HG03108 (cell line): ENCODE results near the gene UTP11.
"Not testable (repeated sequence)": the region's sequence is repeated elsewhere in the genome, so short reads cannot be mapped to it uniquely, and the experiment has no call there.

Experiments
- ATAC-seq: cut with Tn5 transposase; IDR thresholded peaks from one replicate; pipeline ENCODE4 v1.9.1; 2021; ENCODE audit warnings: moderate library complexity; ENCODE audit not compliant: unreplicated experiment

The UTP11 gene, protein sequence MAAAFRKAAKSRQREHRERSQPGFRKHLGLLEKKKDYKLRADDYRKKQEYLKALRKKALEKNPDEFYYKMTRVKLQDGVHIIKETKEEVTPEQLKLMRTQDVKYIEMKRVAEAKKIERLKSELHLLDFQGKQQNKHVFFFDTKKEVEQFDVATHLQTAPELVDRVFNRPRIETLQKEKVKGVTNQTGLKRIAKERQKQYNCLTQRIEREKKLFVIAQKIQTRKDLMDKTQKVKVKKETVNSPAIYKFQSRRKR

DNA sequence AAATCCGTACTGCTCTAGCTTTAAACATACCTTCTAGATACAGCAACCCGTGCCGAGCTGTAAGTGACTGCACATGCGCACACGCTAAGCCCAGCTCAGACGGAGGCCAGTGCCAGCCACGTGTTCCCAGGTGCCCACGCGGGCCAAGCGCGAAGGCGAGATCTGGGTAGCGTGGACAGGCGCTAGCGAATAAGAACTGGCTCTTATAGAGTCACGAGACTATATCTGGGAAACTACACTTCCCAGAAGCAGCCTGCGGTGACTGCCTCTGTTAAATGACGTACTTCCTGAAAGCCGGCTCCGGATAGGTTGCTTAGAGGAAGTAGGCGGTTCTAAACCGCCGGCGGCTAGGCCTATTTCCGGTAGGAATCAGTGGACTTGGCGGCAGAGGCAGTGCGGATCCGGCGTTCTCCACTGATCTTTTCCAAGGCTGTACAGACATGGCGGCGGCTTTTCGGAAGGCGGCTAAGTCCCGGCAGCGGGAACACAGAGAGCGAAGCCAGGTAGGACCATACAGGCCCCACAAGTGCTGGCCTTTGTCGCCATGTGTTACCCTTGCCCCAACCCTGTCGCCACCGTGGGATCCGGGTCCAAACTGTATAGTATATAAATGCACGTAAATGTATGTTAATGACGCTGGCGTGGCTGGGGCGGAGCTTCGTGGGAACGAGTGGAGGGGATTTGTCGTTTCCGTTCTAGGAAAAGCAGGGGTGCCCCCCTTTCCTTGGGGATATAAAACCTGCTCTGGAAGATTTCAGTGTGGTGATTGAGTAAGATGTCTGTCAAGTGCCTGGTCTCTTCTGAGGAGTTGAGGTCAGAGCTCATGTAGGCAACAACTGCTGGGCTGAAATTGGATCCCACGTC is at the start of gene UTP11:
UTP11 (plus strand) TSS at position 372 of the 864 bp plus-strand sequence; CDS start at position 441, 69 bp downstream.
- ATAC-seq, result peak; percentile 91

DNA sequence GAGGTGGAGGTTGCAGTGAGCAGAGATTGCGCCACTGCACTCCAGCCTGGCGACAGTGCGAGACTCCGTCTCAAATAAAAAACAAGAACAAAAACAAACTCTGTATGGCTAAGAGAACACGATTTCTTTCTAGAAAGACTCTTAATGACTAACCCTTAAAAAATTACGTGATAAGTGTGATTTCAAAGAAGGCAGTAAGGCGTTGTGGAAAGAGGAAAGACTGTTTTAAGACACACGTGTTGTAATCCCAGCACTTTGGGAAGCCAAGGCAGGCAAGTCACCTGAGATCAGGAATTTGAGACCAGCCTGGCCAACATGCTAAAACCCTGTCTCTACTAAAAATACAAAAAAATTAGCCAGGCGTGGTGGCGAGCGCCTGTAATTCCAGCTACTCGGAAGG is 48.4 kb upstream of the UTP11 start:
- not testable (repeated sequence) for ATAC-seq

DNA sequence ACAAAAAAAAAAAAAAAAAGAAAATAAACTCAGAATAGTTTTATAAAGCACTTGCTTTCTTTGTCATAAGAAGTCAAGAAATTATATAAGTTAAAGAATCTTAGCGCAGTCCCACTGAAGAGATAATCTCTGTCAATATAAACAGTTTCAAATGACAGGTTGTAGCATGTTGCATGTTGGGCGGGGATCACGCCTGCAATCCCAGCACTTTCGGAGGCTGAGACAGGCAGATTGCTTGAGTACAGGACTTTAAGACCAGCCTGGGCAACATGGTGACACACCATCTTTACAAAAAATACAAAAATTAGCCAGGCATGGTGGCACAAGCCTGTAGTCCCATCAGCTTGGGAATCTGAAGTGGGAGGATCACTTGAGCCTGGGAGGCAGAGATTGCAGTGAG is 47.2 kb upstream of the UTP11 start:
- no peak for ATAC-seq

DNA sequence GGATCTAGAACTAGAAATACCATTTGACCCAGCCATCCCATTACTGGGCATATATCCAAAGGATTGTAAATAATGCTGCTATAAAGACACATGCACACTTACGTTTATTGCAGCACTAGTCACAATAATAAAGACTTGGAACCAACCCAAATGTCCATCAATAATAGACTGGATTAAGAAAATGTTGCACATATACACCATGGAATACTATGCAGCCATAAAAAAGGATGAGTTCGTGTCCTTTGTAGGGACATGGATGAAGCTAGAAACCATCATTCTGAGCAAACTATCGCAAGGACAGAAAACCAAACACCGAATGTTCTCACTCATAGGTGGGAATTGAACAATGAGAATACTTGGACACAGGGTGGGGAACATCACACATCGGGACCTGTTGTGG is 38.9 kb upstream of the UTP11 start:
- ATAC-seq, result not testable (repeated sequence)

DNA sequence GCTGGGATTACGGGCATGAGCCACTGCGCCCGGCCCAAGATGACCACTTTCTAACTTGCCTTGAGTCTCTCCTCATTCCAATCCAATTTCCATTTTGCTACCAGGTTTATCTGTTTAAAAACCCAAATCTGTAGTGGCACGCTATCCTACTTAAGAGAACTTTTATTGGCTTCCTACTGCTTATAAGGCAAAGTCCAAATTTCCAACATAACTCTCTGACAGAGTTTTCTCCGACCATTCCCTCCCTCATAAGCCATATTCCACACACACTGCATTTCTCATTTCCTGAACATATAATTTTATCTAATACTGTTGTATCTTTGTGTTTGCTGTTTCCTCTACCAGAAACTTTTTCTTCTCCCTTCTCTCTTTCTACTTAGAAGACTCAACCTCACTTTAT is 38.0 kb upstream of the UTP11 start:
- no peak for ATAC-seq

DNA sequence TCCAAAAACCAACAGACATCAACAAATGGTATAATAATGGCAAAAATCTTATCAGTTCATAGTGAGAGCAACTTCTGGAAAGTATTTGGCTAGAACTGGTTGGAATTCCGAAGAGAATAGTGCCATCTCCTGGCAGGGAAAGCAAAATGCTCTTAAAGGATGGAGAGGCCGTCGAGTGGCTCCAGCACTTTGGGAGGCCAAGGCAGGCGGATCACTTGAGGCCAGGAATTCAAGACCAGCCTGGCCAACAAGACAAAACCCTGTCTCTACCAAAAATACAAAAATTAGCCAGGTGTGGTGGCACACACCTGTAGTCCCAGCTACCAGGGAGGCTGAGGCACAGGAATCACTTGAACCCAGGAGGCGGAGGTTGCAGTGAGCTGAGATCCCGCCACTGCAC is 37.5 kb upstream of the UTP11 start:
- ATAC-seq, result not testable (repeated sequence)

DNA sequence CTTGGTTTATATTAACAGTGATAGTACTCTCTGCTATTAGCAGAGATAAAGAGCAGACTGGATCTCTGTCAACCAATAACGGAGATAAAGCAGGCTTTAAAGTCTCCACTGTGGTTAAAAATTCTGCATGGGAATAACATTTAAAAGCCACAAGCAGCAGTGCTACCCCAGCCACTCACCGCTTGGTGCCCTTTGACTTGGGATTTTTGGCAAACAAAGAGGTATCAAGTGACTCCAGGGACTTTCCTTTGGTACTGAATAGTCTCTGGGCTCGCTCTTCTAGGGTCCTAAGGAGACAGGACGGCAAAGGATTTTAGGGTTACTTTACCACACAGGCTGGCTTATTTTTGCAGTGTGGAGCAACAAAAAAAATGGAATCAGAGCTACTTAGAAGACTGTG is 34.0 kb upstream of the UTP11 start:
- ATAC-seq, result no peak

DNA sequence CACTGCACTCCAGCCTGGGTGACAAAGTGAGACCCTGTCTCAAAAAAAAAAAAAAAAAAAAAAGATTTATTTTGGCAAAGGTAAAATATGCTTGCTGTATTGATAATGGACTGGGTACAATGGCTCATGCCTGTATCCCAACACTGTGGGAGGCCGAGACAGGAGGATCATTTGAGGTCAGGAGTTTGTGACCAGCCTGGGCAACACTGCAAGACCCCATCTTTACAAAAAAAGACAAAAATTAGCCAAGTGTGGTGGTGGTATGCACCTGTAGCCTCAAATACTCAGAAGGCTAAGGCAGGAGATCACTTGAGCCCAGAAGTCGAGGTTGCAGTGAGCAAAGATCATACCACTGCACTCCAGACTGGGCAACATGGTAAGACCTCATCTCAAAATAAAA is 29.0 kb upstream of the UTP11 start:
- no peak for ATAC-seq

DNA sequence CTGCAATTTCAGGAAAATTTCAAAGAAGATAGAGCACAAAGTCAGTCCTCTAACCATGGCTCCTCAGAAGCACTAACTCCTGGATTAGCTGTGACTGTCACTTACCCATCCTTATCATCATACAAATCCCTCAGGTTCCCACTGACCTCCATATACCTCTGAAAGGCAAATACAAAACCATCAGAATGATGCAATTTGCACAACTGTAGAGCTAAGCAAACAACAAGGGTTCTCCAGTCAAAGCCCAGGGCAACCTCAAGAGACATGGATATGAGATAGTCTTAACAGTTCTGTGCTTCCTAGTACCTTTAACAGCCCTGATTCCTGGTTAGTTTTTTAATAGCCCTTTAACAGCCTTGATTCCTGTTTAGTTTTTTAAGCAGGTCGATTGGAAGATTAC is 24.9 kb upstream of the UTP11 start:
- no peak for ATAC-seq

DNA sequence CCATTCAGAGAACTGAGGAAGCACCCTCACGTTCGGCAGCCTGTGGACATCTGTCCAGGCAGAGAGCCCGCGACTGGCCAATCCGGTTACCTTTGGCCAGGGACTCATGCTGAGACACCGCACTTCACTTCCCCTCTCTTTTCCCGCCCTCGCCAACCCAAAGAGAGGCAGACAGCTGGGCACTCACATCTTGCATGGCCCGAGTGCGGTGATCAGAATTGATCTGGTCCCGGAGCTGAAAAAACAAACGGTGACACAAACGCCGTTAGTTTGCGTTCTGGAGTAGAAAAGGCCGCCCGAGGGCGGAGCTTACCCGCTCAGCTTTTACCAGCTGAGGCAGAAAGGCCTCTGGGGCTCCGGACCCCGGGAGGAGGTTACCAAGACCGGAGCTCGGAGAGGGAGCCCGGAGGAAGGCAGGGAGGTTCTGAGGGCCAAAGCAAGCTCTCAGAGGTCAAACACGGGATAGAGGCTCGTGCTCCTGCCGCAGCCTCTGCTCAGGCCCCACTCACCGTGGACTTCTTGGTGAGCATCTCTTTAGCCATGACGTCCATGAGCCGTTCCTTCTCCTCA is 23.1 kb upstream of the UTP11 start:
- ATAC-seq, result peak; percentile 13

DNA sequence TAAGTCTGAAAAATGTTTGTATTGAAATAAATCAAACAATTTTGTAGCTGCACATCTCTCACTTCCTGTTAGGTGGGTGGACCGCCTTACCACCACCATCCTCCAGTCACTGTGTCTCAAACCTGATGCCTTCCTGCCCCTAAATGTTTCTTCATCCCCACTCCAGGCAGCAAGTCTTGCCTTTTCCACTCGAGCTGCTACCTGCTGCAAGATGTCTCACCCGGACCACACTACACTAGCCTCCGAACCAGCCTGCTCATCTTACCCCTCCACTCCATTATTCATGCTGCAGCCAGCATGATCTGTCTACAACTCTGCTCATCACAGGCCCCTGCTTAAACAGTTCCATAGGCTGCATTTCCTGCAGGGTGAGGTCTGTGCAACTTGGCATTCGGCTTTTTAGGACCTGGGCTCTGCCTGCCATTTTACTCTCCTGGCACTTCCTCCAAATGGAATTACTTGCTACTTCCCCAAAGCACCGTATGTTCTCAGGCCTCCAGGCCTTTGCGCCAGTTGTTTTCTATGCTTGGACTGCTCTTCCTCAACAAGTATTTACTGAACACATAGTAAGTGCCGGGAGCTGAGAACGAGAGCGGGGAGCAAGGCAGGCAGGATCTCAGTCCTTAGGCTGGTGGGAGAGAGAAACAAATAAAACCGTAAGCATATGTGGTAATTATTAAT is 17.5 kb upstream of the UTP11 start:
- no peak for ATAC-seq

DNA sequence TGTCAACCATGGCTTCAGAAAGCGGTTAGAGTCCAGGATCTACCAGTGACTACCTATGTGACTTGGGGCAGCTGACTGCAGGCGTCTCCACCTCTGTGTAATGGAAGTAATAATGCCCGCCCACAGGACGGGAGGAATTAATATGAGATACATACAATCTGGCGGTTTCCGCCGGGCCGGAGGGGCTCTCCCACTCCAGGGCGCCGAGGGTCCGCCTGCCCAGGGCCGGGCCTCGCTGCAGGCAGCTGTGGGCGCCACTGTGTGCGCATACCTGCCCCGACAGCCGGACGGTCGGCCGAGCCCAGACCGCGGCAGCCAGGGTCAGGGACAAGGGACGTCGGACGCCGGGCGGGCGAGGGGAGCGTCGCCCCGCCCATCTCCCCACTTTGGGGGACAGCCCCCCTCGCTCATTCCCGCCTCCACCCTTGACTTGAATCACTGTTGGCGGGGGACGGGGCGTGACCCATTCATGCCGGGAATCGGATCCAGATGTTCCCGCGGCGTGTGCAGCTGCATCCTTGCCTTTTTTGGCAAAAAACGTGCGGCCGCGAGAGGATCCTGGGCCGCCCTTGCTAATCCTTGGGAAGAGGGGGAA is 16.7 kb upstream of the UTP11 start:
- ATAC-seq, result no peak

DNA sequence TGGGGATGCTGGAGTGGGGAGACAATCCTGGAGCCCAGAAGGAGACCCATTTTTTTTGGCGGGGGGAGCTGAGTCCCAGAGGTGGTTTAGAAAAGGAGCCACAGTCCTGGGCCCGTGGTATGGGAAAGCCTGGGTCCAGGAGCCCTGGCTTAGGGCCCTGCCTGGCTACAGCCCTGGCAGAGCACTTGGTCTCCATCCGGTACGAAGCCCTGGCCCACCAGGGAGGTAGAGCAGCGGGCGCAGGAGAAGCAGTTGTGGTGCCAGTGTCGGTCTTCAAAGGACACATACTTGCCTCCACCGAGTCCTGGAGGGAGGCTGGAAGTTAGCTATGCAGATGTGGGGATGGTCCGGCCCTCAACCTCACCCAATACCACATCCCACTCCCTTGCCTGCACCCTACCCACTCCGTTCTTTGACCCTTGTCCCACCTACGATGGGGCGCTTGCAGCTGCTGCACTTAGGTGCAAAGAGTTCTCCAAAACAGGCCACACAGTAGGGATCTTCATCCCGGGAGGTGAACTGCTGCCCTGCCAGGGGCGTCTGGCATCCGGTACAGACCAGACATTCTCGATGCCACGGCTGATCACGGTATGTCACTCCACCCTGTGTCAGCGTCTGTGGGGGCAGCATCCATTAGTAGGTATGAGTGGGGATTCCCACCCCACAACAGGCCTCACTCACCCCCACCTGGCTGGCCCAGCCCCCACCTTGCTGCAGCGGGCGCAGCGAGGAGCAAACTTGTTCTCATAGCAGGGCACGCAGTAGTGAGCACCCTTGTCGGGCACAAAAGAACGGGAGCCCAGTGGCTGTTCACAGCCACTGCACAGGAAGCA is 15.1 kb upstream of the UTP11 start:
- ATAC-seq, result no peak

DNA sequence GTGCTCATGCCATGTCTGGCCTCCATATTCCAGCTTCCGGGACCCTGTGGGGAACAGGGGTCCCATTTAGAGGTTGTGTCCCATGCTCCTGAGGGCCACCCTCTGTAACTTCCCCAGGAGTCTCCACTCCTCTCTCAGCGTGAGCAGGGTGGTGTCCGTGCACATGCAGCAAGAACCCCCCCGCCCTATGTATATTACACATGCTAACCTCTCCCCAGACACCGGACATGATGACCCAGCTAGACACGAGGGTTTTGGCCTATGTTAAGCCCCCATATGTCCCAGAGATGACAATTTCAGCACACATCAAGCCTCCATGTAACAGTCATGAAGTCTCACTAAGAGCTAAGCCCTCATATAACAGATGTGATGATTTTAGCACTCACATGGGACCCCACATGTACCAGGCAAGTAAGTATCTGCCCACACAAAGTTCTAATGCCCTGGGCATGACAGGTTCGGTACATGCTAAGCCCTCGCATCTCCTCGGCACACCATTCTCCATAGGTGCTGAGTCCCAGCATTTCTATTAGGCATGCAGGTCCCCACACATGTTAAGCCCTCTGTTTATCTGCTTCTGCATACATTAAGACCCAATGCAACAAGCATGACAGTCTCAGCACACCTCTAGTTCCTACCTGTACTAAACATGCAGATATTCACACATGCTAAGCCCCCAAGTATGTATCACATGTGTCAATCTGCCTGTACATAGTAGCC is 14.3 kb upstream of the UTP11 start:
- no peak for ATAC-seq

DNA sequence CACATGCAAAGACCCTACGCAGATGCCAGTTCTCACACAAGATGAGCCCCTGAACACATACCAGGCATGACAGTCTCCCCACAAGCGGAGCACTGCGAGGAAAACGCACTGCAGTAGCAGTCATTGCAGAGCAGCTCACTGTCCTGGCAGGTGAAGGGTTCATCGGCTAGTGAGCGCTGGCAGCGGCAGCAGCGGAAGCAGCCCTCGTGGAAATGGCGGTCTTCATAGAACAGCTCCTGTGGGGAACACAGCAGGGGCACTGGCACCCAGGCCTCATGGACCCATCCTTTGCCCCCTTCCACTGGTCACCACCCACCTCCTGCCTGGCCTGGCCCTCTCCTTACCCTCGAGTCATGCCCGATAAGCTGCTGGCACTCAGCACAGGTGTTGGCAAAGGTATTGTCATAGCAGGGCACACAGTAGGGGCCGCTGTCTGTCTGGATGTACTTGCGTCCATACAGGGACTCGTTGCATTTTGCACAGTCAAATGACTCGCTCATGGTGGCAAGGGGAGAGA is 13.6 kb upstream of the UTP11 start:
- ATAC-seq, result no peak

DNA sequence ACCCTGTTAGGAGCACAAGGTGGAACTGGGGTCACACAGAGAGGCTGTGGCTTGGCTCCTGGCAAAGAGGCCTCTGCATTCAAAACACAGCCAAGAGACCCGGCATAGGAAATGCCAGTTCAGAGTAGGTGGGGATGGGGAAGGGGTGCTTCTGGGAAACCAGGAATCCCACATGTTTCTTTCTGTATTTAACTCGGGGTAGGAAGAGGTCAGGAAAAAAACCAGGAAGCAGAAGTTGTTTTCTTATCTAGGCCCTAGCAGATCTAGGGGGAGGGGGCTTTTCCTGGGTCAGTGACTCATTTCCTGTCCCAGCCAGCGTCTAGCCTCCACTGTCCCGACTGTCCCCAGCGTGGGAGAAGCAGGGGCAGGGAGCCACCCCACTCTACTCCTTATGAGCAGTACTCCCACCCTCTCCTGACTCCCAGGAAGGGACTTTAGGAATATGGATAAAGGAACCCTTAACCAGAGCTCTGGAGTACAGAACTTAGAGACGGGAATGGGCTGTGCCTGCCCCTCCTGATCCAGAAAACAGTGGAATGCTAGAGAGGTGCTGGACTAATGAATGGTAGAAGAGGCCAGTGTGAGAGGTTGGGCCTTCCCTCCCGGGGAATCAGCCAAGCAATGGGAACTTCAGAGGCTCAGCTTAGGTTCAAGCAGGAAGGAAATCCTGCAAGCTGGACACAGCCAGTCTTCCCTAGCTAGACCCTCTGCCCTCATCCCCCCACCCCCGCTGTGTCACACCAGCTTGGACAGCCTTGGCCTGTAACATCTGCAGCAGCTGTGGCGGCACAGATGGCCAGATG is 12.9 kb upstream of the UTP11 start:
- no peak for ATAC-seq

DNA sequence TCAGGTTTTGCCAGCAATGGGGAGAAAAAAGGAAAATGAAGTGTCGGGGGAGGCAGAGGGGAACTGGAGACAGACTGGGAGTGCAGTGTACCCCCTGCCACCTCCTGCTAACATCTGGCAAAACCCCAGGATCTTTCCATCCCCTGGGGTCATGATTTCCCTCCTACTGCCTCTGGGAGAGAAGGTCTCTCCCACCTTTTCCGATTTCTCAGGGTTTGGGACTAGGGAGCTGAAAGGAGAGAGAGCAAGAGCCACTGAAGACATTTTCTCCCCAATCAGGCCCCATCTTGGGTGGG is 12.4 kb upstream of the UTP11 start:
- no peak for ATAC-seq

DNA sequence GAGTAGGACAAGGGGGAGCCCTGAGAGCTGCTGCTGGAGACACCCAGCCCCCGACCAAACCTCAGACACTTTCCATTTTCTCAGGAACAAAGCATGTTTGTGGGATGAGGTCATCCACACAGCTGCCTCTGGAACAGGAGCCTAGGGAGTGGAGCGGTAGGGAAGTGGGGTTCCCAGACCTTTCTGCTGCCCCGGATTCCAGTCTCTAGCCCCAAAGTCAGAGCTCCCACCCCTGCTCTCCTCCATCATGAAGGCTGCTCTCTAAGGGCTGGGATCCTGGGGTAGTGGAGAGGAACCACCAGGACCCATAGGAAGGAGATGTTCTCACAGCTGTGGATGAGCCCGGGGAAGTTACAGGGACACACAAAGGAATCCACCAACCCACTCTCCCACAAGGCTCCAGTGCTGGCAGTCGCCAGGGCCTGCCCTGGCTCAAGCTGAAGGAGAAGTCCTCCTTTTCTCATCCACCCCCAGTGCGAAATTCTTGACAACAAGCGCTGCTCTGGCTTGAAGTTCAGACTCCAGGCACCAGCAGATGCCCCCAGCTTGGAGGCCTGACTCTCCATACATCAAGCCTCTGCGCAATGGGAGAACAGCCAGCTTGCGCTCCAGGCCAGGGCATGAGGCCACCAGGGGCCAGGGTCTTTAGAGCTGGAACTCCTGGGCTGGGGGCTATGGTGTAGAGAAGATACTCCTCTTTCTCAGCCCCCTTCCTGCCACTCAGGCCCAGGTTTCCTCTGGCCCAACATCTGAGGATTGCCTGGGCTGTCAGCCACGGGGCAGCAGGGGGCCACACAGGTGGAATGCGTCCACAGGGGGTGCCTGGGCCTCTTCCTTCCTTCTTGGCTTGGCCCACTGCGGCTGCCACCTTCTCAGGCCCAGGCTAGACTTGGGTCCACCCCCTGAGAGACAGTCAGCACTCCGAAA is 11.7 kb upstream of the UTP11 start:
- ATAC-seq, result no peak
